Ureter (tissue), 1 donor: Measurements from ENCODE around the gene ATP5F1D. TPM values are rescaled to one million over a fixed set of nuclear protein-coding genes. Genes with fewer than 3 reads are reported as not detected.

Experiments
- DNase-seq: peaks from one replicate; pipeline ENCODE4 v3.0.0-alpha.2; 2020; ENCODE audit warnings: low spot score
- total RNA-seq: library from RNA; stranded (reverse); gene quantifications from one replicate; pipeline ENCODE4 v1.2.4, GENCODE V29; 2023
- donor health status: DM: yes; HTN: yes; CAD: no.

The ATP5F1D gene
- total RNA-seq, 1 donor from 2014 or later = 144 TPM

GRCh38 chr19:1232652-1233072 is 8.9 kb upstream of the ATP5F1D start:
- DNase-seq = no peak

- no peak for DNase-seq
Observed at GRCh38 chr19:1233115-1233667, 8.4 kb upstream of the ATP5F1D start.

- DNase-seq = no peak
Observed at GRCh38 chr19:1234051-1234954, 7.2 kb upstream of the ATP5F1D start.

- DNase-seq = no peak
Observed at GRCh38 chr19:1234955-1235380, 6.6 kb upstream of the ATP5F1D start.

GRCh38 chr19:1235625-1236538 is 5.7 kb upstream of the ATP5F1D start:
- DNase-seq = no peak

- DNase-seq = no peak
Observed at GRCh38 chr19:1236576-1236975, 5.0 kb upstream of the ATP5F1D start.

- DNase-seq = no peak
Observed at GRCh38 chr19:1237027-1237659, 4.4 kb upstream of the ATP5F1D start.

- no peak for DNase-seq
Observed at GRCh38 chr19:1237754-1238368, 3.7 kb upstream of the ATP5F1D start, which contains the start of gene CBARP. CBARP (minus strand) TSS chr19:1238005; CDS start chr19:1236100, 1,905 bp downstream.

GRCh38 chr19:1238369-1239303 is 2.9 kb upstream of the ATP5F1D start:
- DNase-seq = no peak

GRCh38 chr19:1239420-1239795 is 2.1 kb upstream of the ATP5F1D start:
- DNase-seq = no peak

GRCh38 chr19:1239796-1240737 is 1.5 kb upstream of the ATP5F1D start:
- DNase-seq = peak; percentile 83

GRCh38 chr19:1240925-1241324 is 626 bp upstream of the ATP5F1D start:
- no peak for DNase-seq

GRCh38 chr19:1243768-1244692 is 2.5 kb downstream of the ATP5F1D start:
- DNase-seq = peak; percentile 89

- peak; percentile 74 for DNase-seq
Observed at GRCh38 chr19:1244693-1245451, 3.3 kb downstream of the ATP5F1D start.

GRCh38 chr19:1245494-1246264 is 4.1 kb downstream of the ATP5F1D start:
- DNase-seq = no peak
